ENCODE data around the gene SP2. TPM values are rescaled to one million over a fixed set of nuclear protein-coding genes. Genes with fewer than 3 reads are reported as not detected.

The SP2 gene
- total and polyA plus RNA-seq, 2 of the 8 experiments (the other 6 are each of a cell fraction or from before 2014, with no cell fraction given), result 5.6 to 13.8 TPM

- Histone ChIP-seq H4K8ac (ENCODE audit: extremely low read depth, insufficient read depth, low read length) (no peak overlapping the region), H2AFZ (ENCODE audit: low read length) (no peak overlapping the region), H3K27ac (ENCODE audit: low read depth, low read length) (no peak overlapping the region), H3K4ac (replicated peaks; ENCODE audit: insufficient read length, low read depth, low read length) (no peak overlapping the region), H4K20me1 (replicated peaks in 1 of 2; ENCODE audit: control insufficient read depth in 1 of 2, insufficient read depth in 2 of 2, low read length in 2 of 2) (no peaks in the 10 kb centered on the region), H2BK12ac (ENCODE audit: low read depth, low read length) (no peak overlapping the region; the same call in 1 of the 2 replicates), H3K18ac (ENCODE audit: extremely low read depth, low read length) (no peak overlapping the region), H3K4me1 (replicated peaks in 1 of 4; ENCODE audit: control insufficient read depth in 3 of 4, insufficient read depth in 4 of 4, low read length in 3 of 4) (peaks cover 0 to 3% (median 0%) of the 10 kb centered on the region in 4 experiments; a peak in 1 of 7 replicates), H3K27me3 (replicated peaks in 1 of 4; ENCODE audit: control insufficient read depth in 3 of 4, extremely low read depth in 1 of 4, insufficient read depth in 3 of 4, low read length in 3 of 4) (no peaks in the 10 kb centered on the region; a peak in 1 of 7 replicates), H2AK5ac (ENCODE audit: low read depth, low read length) (no peak overlapping the region), H3K23ac (ENCODE audit: insufficient read length) (no peak overlapping the region), H4K91ac (replicated peaks; ENCODE audit: insufficient read length, low read length) (no peak overlapping the region), H3K79me2 (ENCODE audit: control insufficient read depth in 1 of 2, insufficient read depth in 2 of 2, low read length in 2 of 2) (no peaks in the 10 kb centered on the region), H3K36me3 (ENCODE audit: control insufficient read depth in 2 of 4, insufficient read depth in 4 of 4, low read length in 3 of 4) (no peaks in the 10 kb centered on the region), H3K4me3 (ENCODE audit: extremely low read depth in 1 of 4, insufficient read depth in 2 of 4, low read depth in 3 of 4, low read length in 4 of 4) (no peak overlapping the region), H3K9me3 (ENCODE audit: insufficient read depth in 2 of 2, low read depth in 1 of 2, low read length in 1 of 2) (no peaks in the 10 kb centered on the region), H2BK20ac (ENCODE audit: low read length) (no peak overlapping the region), H2BK120ac (replicated peaks; ENCODE audit: low read depth, low read length) (no peak overlapping the region), H3K4me2 (ENCODE audit: insufficient read depth in 1 of 2, low read depth in 2 of 2, low read length in 2 of 2) (no peak overlapping the region), H3K9ac (replicated peaks in 1 of 4; ENCODE audit: extremely low read depth in 1 of 4, low read depth in 3 of 4, low read length in 3 of 4) (no peak overlapping the region), H2BK5ac (ENCODE audit: low read depth, low read length) (no peak overlapping the region), H3K79me1 (ENCODE audit: low read depth, low read length) (no peaks in the 10 kb centered on the region), H3K56ac (replicated peaks; ENCODE audit: insufficient read length, low read depth, low read length) (no peak overlapping the region), H4K5ac (ENCODE audit: insufficient read length, low read depth, low read length) (no peak overlapping the region), H2BK15ac (ENCODE audit: low read length) (no peak overlapping the region), H3K23me2 (ENCODE audit: low read depth, low read length) (peaks cover under 1% of the 10 kb centered on the region), H3K14ac (ENCODE audit: insufficient read length) (no peak overlapping the region)
- TF ChIP-seq EGR1 (IDR thresholded peaks at IDR 0.05; ENCODE audit: borderline replicate concordance, low read depth, low read length) (no peak), SIN3A (conservative IDR thresholded peaks at IDR 0.05 in 1 of 2, IDR thresholded peaks at IDR 0.05 in 1 of 2; ENCODE audit: low read depth in 1 of 2, low read length in 2 of 2) (no peak), SIRT6 (IDR thresholded peaks at IDR 0.05; ENCODE audit: low read length) (no peak), TCF12 (IDR thresholded peaks at IDR 0.05; ENCODE audit: low read depth, low read length) (no peak), SRF (IDR thresholded peaks at IDR 0.05; ENCODE audit: low read depth, low read length) (no peak), FOSL1 (IDR thresholded peaks at IDR 0.05; ENCODE audit: insufficient read depth, low read depth, low read length) (no peak)
- DNase-seq (ENCODE audit: low read depth in 1 of 2, low spot score in 2 of 2) (no peak), FAIRE-seq (no peak)
- ChIA-PET CTCF (ENCODE audit: partially characterized antibody) (interaction anchor here (0.6 to 18.8 kb wide), 12 partner anchors 10 to 1803 kb away, joined by 3 to 1206 read pairs (median 4); partner anchors contain the start of genes CDK5RAP3, MRPL10, PRR15L and SCRN2), POLR2A (ENCODE audit: partially characterized antibody) (interaction anchor here (0.5 to 8.9 kb wide), 4 partner anchors 12 to 60 kb away, joined by 3 to 134 read pairs (median 3); partner anchors contain the start of genes LRRC46, MRPL10, SCRN2 and SP6)
- WGBS, 2 experiments (ENCODE audit: extremely low coverage in 1 of 2, insufficient coverage in 1 of 2, insufficient read length in 1 of 2, insufficient replicate concordance in 2 of 2, low coverage in 1 of 2, low lambda C conversion rate in 2 of 2, missing lambda C conversion rate in 1 of 2), result 92% methylated on average over 4 of the region's 4 CpGs; no CpG with 5 or more reads in 1 of the 2 experiments
These were observed 4.4 kb upstream of the SP2 start for GRCh38 chr17:47891545-47892088.
